HL-60 (cell line): ENCODE results near the gene KRT81.
"Not testable (repeated sequence)": the region's sequence is repeated elsewhere in the genome, so short reads cannot be mapped to it uniquely, and the experiment has no call there.

Source experiments
- DNase-seq, 2 experiments: peaks; one replicate each; pipeline ENCODE4 v3.0.0-alpha.2; 2010 to 2020; ENCODE audit warnings: low read depth in 1 of 2, low spot score in 1 of 2
- H3K27ac ChIP-seq: fragments of 250-450 bp; sonication (Bioruptor Pico); replicated peaks from 2 replicates; pipeline ENCODE4 v1.5.1; 2020; ENCODE audit warnings: mild to moderate bottlenecking, moderate library complexity
- H3K27me3 ChIP-seq: fragments of 250-450 bp; sonication (Bioruptor Pico); 2 replicates; pipeline ENCODE4 v1.5.1; 2021; ENCODE audit warnings: mild to moderate bottlenecking, moderate library complexity; ENCODE audit not compliant: insufficient read depth, poor library complexity, severe bottlenecking
- H3K4me3 ChIP-seq: replicated peaks from 2 replicates; pipeline ENCODE4 v1.5.1; 2011; ENCODE audit warnings: mild to moderate bottlenecking, control low read depth, low read length; ENCODE audit not compliant: insufficient read depth
- GABPA ChIP-seq: IDR thresholded peaks from 2 replicates; pipeline ENCODE4 v1.6.1; 2012; ENCODE audit warnings: low read depth
- POLR2AphosphoS5 ChIP-seq: IDR thresholded peaks from 2 replicates; pipeline ENCODE4 v1.6.1; 2012; ENCODE audit warnings: low read depth
- SPI1 ChIP-seq: IDR thresholded peaks from 2 replicates; pipeline ENCODE4 v1.6.1; 2012; ENCODE audit warnings: low read depth, mild to moderate bottlenecking, borderline replicate concordance
- TF ChIP-seq, protein P1 (sequence below): IDR thresholded peaks from one replicate; pipeline ENCODE4 v1.5.1; 2011; ENCODE audit warnings: low read length, control low read depth, inconsistent platforms; ENCODE audit not compliant: insufficient read depth
- TF ChIP-seq, protein P2 (sequence below): IDR thresholded peaks from 2 replicates; pipeline ENCODE4 v1.6.1; 2012; ENCODE audit warnings: low read depth; ENCODE audit not compliant: insufficient replicate concordance

The KRT81 gene

DNA sequence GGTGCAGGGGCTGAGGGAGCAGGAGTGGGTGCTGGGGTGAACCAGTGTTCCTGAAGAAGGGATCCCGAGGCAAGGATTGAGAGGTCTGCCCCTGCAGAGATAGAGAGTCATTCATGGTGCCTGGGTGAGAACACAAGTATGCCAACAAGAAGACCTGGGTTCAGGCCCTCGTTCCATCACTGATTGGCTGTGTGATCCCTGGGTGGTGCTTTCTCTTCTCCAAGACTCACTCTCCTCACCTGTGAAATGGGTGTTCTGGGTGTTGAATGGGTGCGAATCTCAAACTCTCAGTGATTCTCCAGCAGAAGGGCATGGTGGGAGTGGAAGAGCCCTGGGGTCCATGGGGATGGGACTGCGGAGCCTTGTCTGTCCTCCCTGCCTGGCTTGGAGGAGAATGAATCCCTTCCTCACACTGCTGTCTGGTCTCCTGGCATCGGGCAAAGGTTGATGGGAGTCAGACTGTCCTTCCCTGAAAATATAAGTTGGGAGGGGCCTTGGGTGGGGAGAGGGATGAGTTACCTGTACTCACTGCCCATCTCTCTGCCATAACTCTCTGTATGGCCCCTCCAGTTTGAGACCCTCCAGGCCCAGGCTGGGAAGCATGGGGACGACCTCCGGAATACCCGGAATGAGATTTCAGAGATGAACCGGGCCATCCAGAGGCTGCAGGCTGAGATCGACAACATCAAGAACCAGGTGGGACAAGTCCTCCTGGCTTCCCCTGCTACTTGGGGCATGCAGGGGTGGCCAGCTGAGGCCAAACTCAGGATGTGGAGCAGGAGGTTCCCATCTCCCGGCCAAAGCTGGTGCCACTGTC lies 48.7 kb downstream of the KRT81 start:
- TF ChIP-seq, protein P1, sequence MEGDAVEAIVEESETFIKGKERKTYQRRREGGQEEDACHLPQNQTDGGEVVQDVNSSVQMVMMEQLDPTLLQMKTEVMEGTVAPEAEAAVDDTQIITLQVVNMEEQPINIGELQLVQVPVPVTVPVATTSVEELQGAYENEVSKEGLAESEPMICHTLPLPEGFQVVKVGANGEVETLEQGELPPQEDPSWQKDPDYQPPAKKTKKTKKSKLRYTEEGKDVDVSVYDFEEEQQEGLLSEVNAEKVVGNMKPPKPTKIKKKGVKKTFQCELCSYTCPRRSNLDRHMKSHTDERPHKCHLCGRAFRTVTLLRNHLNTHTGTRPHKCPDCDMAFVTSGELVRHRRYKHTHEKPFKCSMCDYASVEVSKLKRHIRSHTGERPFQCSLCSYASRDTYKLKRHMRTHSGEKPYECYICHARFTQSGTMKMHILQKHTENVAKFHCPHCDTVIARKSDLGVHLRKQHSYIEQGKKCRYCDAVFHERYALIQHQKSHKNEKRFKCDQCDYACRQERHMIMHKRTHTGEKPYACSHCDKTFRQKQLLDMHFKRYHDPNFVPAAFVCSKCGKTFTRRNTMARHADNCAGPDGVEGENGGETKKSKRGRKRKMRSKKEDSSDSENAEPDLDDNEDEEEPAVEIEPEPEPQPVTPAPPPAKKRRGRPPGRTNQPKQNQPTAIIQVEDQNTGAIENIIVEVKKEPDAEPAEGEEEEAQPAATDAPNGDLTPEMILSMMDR, result no peak
- TF ChIP-seq SPI1 (no peak), GABPA (no peak)
- H3K27ac ChIP-seq, result no peak overlapping the region
- H3K27me3 ChIP-seq, result no peaks in the 10 kb centered on the region
- H3K4me3 ChIP-seq, result no peak overlapping the region
- DNase-seq, result no peak

DNA sequence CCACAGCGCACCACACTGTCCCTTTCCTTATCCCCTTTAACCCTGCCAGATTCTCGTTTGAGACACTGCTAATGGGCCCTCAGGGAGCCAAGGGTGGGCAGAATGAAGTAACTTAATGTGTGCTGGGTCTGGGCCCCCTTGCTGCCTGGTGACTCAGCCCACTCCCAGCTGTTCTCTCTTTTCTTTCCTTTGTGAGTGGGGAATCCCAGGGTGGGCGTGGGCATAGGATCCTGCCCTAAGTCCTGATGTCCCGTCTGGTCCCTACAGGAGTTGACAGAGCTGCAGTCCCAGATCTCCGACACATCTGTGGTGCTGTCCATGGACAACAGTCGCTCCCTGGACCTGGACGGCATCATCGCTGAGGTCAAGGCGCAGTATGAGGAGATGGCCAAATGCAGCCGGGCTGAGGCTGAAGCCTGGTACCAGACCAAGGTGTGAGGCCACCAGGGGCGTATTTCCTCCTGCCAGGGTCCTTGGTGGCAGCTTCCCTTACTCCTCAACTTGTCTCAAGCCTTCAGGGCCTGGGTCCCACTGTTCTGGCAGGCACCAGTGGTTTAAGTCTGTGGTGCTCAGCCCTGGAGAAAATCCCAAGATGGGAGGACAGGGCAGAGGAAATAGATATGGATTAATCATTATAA lies 50.0 kb downstream of the KRT81 start:
- no peak for TF ChIP-seq GABPA
- Histone ChIP-seq H3K4me3 (no peak overlapping the region), H3K27me3 (no peaks in the 10 kb centered on the region), H3K27ac (no peak overlapping the region)
- no peak for DNase-seq

DNA sequence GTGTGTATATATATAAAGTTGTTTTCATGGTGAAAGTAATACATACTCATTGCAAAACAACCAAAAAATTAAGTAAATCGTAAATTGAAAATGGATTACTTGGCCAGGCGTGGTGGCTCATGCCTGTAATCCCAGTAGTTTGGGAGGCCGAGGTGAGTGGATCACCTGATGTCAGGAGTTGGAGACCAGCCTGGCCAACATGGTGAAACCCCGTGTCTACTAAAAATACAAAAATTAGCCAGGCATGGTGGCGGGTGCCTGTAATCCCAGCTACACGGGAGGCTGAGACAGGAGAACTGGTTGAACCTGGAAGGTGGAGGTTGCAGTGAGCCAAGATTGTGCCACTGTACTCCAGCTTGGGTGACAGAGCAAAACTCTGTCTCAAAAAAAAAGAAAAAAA lies 51.1 kb downstream of the KRT81 start:
- DNase-seq, H3K27me3 ChIP-seq, H3K27ac ChIP-seq, H3K4me3 ChIP-seq: not testable (repeated sequence)

DNA sequence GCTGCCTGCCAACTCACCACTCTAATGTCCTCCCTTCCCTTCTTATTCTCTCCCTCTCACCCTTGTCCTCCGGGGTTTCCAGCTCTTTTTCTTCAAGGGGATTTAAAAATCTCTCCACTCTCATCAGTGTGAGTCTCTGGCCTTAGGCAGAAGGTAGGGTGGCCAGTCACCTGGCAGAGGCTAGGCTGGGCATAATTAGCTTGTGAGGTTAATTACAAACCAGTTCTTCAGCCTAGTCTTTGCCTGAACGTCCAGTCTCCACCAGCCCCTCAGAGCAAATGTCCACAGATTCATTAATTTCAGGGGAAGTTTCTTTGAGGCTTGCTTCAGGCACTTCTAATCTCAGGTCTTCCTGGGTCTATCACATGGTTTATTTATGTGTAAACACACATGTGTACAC lies 51.6 kb downstream of the KRT81 start:
- Histone ChIP-seq H3K27me3 (no peaks in the 10 kb centered on the region), H3K4me3 (no peak overlapping the region), H3K27ac (no peak overlapping the region)
- DNase-seq, result no peak
- TF ChIP-seq, protein P1, result no peak
- TF ChIP-seq GABPA (no peak), SPI1 (no peak), POLR2AphosphoS5 (no peak)
- TF ChIP-seq, protein P2, sequence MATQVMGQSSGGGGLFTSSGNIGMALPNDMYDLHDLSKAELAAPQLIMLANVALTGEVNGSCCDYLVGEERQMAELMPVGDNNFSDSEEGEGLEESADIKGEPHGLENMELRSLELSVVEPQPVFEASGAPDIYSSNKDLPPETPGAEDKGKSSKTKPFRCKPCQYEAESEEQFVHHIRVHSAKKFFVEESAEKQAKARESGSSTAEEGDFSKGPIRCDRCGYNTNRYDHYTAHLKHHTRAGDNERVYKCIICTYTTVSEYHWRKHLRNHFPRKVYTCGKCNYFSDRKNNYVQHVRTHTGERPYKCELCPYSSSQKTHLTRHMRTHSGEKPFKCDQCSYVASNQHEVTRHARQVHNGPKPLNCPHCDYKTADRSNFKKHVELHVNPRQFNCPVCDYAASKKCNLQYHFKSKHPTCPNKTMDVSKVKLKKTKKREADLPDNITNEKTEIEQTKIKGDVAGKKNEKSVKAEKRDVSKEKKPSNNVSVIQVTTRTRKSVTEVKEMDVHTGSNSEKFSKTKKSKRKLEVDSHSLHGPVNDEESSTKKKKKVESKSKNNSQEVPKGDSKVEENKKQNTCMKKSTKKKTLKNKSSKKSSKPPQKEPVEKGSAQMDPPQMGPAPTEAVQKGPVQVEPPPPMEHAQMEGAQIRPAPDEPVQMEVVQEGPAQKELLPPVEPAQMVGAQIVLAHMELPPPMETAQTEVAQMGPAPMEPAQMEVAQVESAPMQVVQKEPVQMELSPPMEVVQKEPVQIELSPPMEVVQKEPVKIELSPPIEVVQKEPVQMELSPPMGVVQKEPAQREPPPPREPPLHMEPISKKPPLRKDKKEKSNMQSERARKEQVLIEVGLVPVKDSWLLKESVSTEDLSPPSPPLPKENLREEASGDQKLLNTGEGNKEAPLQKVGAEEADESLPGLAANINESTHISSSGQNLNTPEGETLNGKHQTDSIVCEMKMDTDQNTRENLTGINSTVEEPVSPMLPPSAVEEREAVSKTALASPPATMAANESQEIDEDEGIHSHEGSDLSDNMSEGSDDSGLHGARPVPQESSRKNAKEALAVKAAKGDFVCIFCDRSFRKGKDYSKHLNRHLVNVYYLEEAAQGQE, result no peak

DNA sequence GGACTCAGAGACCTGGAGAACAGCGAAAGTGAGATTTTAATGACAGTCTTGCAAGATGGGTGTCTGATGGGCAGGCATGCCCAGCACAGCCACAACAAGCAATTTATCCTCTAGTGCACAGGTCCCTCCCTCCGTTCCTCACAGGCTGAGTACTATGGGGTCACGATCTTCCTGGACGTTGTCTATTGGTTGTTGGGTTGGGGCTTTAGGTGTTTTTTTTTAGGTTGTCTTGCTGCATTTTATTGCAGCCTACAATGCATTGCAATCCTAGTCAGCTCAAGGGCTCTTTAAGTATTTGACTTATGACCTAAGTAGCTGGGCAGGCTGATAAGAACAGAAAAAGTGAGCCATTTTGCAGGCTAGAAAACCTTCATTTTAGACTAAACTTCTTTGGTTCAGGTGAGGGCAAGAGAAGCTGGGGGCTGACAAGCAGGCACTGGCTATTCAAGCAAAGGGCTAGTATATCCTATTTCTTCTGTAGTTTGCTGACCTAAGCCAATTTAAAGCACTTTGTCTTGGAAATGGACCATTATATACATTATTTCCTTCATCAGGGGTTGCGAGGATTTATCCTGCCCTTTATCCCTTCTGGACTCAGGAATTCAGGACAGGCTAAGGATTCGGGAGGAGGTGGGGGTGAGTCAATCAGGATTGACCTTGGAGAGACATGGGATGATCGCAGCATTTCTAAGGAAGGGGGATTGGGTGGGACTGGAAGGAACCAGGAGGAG lies 52.3 kb downstream of the KRT81 start:
- H3K27ac ChIP-seq, result no peak overlapping the region

More for the DNA sequence above, 52.3 kb downstream of the KRT81 start:
- no peak for DNase-seq
- TF ChIP-seq POLR2AphosphoS5 (no peak), GABPA (no peak), SPI1 (no peak)
- TF ChIP-seq, protein P2, result no peak
- TF ChIP-seq, protein P1, result no peak
- Histone ChIP-seq H3K4me3 (no peak overlapping the region), H3K27me3 (no peaks in the 10 kb centered on the region)
